IPS-15b (cell line): ENCODE data around the gene SLC27A5.
"Not testable (repeated sequence)": the region's sequence is repeated elsewhere in the genome, so short reads cannot be mapped to it uniquely, and the experiment has no call there.

Experiments used
- H3K27me3 ChIP-seq: one replicate; pipeline ENCODE4 v1.6.1; 2013; ENCODE audit warnings: low read length; ENCODE audit not compliant: control insufficient read depth, insufficient read depth
- H3K36me3 ChIP-seq: one replicate; pipeline ENCODE4 v1.6.1; 2013; ENCODE audit warnings: low read length; ENCODE audit not compliant: control insufficient read depth, insufficient read depth
- H3K4me1 ChIP-seq: one replicate; pipeline ENCODE4 v1.6.1; 2013; ENCODE audit warnings: mild to moderate bottlenecking, low read length; ENCODE audit not compliant: control insufficient read depth, insufficient read depth
- H3K4me3 ChIP-seq: one replicate; pipeline ENCODE4 v1.5.1; 2013; ENCODE audit warnings: low read depth, low read length
- H3K9ac ChIP-seq: one replicate; pipeline ENCODE4 v1.6.1; 2013; ENCODE audit warnings: low read depth, mild to moderate bottlenecking, low read length
- H3K9me3 ChIP-seq: one replicate; pipeline ENCODE4 v1.6.1; 2013; ENCODE audit warnings: mild to moderate bottlenecking, low read length; ENCODE audit not compliant: control insufficient read depth, insufficient read depth

Gene SLC27A5

DNA sequence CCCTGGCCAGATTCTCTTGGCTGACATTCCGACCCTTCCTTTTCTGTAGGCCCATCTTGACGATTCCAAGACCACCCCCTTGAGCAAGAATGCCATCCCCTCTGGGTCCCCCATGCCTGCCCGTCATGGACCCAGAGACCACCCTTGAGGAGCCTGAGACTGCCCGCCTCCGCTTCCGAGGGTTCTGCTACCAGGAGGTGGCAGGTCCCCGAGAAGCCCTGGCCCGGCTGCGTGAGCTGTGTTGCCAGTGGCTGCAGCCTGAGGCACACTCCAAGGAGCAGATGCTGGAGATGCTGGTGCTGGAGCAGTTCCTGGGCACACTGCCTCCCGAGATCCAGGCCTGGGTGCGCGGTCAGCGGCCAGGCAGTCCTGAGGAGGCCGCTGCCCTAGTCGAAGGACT lies 34.7 kb downstream of the SLC27A5 start:
- Histone ChIP-seq H3K36me3 (peaks cover 6% of the 10 kb centered on the region), H3K4me1 (peaks cover 2% of the 10 kb centered on the region), H3K9me3 (no peaks in the 10 kb centered on the region), H3K27me3 (no peaks in the 10 kb centered on the region), H3K4me3 (peak overlapping the region; percentile 91), H3K9ac (no peak overlapping the region)

DNA sequence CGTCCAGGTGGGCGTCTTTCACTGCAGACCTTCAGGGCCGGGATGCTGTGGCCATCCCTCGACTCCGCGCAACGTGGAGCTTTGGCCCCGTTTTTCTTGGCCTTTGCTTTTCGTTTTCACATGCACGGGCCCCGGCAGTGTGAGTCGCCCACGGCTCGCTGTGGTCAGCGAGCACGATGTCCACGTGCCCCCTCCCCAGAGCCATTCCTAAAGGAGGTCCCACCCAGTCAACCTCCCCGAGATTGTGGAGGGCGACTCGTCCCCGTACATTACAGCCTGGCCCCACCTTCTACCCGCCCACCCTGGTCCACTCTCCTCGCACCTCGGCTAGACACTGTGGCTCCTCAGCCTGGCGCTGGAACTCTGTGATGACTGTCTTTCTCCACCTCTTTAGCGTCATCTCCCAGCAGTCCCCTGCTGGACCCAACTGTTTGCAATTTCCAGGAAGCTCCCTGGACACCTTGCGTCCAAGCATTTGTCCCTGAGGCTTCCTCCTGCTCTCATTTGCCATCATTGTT lies 35.2 kb downstream of the SLC27A5 start:
- peaks cover 2% of the 10 kb centered on the region for H3K4me1 ChIP-seq
- peak overlapping the region; percentile 85 for H3K9ac ChIP-seq
- no peaks in the 10 kb centered on the region for H3K9me3 ChIP-seq
- H3K4me3 ChIP-seq, result peak overlapping the region; percentile 91
- no peaks in the 10 kb centered on the region for H3K27me3 ChIP-seq
- H3K36me3 ChIP-seq, result peaks cover 10% of the 10 kb centered on the region

DNA sequence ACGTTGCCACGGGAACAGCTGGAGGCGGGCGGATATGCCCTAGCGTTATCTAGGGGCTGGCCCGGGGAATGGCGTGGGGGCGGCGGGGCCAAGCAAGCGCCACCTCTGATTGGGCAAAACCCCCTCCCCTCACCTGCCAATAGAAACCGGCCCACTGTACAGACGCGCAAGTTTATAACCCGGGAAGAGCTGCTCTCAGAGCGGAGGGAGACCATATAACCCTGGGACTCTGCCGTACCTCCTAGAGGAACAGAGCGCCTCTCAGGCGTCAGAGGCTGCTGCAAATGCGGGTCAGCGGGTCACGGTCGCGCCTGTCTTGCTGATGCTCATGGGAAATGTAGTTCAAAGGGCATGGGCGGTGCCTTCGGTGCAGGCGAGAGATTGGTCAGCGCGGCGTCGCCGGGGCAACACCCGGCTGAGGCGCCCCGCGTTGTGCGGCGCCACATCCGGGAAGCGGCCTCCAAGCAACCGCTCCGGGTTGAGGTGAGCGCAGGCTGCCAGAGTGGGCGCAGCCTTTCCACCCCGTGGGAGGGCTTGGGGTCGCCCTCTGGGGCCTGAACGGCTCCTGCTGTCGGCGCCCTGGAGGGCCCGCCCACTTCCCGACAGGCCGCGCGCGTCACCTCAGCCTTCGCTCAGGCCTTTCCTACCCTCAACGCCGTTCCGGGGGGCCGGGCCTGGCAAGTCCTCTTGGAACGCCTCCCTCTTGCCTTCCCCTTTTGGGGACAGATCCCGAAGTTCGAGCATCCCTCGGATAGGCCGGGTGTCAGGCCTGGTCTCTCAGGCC lies 35.9 kb downstream of the SLC27A5 start, which contains the start of gene ZNF446:
Gene ZNF446, plus strand, starts transcription at position 639 of the 784 bp plus-strand sequence. CDS start 867 bp downstream, outside the sequence.
- Histone ChIP-seq H3K27me3 (no peaks in the 10 kb centered on the region), H3K4me3 (peak within 1 kb of the TSS; percentile 91), H3K36me3 (peaks cover 11% of the 10 kb centered on the region), H3K4me1 (peaks cover 2% of the 10 kb centered on the region), H3K9me3 (no peaks in the 10 kb centered on the region), H3K9ac (peak within 1 kb of the TSS; percentile 85)

GRCh38 chr19:58474997-58475713 lies 36.6 kb downstream of the SLC27A5 start:
- no peaks in the 10 kb centered on the region for H3K27me3 ChIP-seq
- peaks cover 2% of the 10 kb centered on the region for H3K4me1 ChIP-seq
- peaks cover 13% of the 10 kb centered on the region for H3K36me3 ChIP-seq
- peak overlapping the region; percentile 91 for H3K4me3 ChIP-seq
- peak overlapping the region; percentile 16 for H3K9ac ChIP-seq
- H3K9me3 ChIP-seq, result no peaks in the 10 kb centered on the region

DNA sequence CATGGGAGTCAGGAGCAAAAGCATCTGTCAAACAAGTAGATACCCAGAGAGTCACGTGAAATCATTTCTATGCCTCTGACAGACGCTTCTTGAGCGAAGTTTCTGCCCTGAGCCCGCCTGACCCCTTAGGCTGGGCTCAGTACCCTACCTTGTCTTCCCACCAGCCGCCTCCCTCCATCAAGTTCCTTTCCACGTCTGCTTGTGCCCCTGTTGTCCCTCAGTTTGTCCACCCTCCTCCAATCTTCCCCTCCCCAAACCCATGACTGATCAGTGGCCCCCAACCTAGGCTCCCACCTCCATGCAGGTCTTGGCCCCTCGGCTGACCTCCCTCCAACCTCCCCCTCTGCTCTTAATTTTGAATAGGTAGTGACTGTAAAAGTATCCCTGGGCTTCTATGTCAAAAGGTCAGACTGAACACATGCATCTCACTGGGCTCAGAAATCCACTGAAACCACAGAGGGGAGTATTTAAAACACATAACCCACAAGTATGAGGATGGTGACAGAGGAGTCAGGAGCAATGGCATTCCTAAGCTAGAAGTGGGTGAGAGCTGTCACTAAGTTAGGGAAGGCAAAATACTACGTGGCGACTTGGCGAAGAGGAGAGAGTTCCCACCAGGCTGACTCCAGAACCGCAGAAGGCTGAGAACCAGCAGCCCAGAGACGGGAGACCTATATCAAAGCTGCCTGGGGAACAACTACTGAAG lies 37.3 kb downstream of the SLC27A5 start:
- no peaks in the 10 kb centered on the region for H3K27me3 ChIP-seq
- peaks cover 2% of the 10 kb centered on the region for H3K4me1 ChIP-seq
- H3K36me3 ChIP-seq, result peaks cover 12% of the 10 kb centered on the region
- no peak overlapping the region for H3K9ac ChIP-seq
- H3K9me3 ChIP-seq, result no peaks in the 10 kb centered on the region
- no peak overlapping the region for H3K4me3 ChIP-seq

GRCh38 chr19:58473775-58474174 lies 38.0 kb downstream of the SLC27A5 start:
- Histone ChIP-seq H3K9ac (no peak overlapping the region), H3K9me3 (no peaks in the 10 kb centered on the region), H3K36me3 (peaks cover 12% of the 10 kb centered on the region), H3K27me3 (no peaks in the 10 kb centered on the region), H3K4me1 (peaks cover 2% of the 10 kb centered on the region), H3K4me3 (no peak overlapping the region)

DNA sequence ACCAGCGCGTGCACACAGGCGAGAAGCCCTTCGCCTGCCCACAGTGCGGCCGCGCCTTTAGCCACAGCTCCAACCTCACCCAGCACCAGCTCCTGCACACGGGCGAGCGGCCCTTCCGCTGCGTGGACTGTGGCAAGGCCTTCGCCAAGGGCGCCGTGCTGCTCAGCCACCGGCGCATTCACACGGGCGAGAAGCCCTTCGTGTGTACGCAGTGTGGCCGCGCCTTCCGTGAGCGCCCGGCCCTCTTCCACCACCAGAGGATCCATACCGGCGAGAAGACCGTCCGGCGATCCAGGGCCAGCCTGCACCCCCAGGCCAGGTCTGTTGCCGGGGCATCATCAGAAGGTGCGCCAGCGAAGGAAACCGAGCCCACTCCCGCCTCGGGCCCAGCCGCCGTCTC lies 40.1 kb downstream of the SLC27A5 start:
- H3K4me3 ChIP-seq, result no peak overlapping the region
- H3K9ac ChIP-seq, result no peak overlapping the region
- no peaks in the 10 kb centered on the region for H3K27me3 ChIP-seq
- peaks cover 3% of the 10 kb centered on the region for H3K4me1 ChIP-seq
- H3K36me3 ChIP-seq, result peaks cover 12% of the 10 kb centered on the region
- H3K9me3 ChIP-seq, result no peaks in the 10 kb centered on the region

- not testable (repeated sequence) for H3K27me3 ChIP-seq, H3K4me1 ChIP-seq, H3K4me3 ChIP-seq, H3K9me3 ChIP-seq, H3K9ac ChIP-seq
- peaks cover 12% of the 10 kb centered on the region for H3K36me3 ChIP-seq
Measured at GRCh38 chr19:58470837-58471543, 40.8 kb downstream of the SLC27A5 start.

DNA sequence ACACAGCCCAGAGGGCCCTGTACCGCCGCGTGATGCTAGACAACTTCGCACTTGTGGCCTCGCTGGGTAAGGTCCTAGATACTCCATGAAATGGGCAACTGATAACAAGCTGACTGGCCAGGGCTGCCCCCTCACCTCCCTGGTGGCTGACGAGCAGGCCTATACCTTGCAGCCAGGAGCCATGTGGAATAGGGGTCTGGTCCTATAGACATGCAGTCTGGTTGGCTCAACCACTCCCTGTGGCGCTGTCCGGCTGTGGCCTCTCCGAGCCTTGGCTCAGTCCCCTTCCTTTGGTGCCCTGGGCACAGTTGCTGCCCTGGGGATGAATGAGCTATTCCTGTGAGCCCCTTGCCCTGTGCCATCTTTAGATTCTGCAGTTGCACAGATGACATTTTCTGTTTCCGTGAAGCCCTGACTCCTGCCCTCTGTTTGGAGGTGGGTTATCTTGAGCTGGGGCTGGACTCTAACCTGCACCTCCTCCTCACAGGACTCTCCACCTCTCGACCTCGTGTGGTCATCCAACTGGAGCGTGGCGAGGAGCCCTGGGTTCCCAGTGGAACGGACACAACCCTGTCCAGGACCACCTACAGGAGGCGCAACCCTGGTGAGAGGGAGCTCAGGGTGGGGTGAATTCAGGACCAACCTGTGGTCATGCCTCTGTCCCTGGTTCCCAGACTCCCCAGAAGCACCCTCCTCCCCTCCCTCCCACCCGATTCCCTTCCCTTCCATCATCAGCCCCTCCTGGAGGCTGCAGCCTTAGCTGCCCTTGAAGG lies 42.4 kb downstream of the SLC27A5 start:
- H3K4me1 ChIP-seq, result peaks cover 3% of the 10 kb centered on the region
- peaks cover 5% of the 10 kb centered on the region for H3K27me3 ChIP-seq
- peaks cover 12% of the 10 kb centered on the region for H3K36me3 ChIP-seq
- H3K9me3 ChIP-seq, result no peaks in the 10 kb centered on the region
- no peak overlapping the region for H3K4me3 ChIP-seq
- no peak overlapping the region for H3K9ac ChIP-seq

DNA sequence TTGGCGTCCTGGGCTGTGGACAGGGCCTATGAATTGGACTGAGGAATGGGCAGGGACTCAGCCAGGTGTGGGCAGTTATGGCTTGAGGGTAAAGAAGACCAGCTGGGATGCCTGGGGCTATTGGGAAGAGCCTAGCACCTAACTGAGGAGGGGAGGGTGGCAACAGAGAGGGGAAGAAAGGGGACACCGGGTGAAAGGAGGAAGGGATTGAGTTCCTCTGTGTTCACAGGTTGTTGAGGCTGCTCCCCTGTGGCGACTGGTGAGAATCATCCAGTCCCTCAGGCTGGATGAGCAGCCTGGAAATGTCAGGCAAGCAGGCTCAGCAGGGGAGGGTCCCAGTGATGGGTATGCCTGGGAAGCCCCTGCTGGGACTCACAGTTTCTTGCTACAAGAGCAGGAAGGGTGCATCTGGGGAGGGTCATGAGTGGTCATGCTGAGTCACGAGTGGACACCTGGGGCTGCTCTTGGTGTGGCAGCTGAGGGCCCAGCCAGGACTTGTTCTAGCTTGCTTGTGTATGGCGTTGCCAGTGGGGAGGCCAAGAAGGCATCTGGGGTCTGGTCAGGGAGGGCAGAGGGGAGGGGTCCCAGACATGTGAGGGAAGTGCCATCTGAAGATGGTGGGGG lies 43.5 kb downstream of the SLC27A5 start:
- Histone ChIP-seq H3K9me3 (no peaks in the 10 kb centered on the region), H3K4me1 (peaks cover 3% of the 10 kb centered on the region), H3K27me3 (peaks cover 5% of the 10 kb centered on the region), H3K36me3 (peaks cover 12% of the 10 kb centered on the region), H3K4me3 (peak overlapping the region; percentile 13), H3K9ac (no peak overlapping the region)
